GM12878 (cell line): ENCODE data around the gene S1PR2. TPM values are rescaled to one million over a fixed set of nuclear protein-coding genes. Genes with fewer than 3 reads are reported as not detected.

Experiments used
- BACH1 ChIP-seq: fragments of 450-650 bp; IDR thresholded peaks from 2 replicates; pipeline ENCODE4 v1.6.1; 2017; ENCODE audit warnings: mild to moderate bottlenecking, borderline replicate concordance
- CBFB ChIP-seq: IDR thresholded peaks from 2 replicates; pipeline ENCODE4 v1.6.1; 2016; ENCODE audit warnings: antibody characterized with exemption, low read depth
- CBX3 ChIP-seq: fragments of 200-600 bp; sonication (generic); IDR thresholded peaks from 2 replicates; pipeline ENCODE4 v1.6.1; 2016; ENCODE audit warnings: low read depth, borderline replicate concordance
- DPF2 ChIP-seq: fragments of 450-650 bp; IDR thresholded peaks from 2 replicates; pipeline ENCODE4 v1.6.1; 2017; ENCODE audit warnings: mild to moderate bottlenecking
- ESRRA ChIP-seq: IDR thresholded peaks from 2 replicates; pipeline ENCODE4 v1.6.1; 2012; ENCODE audit warnings: mild to moderate bottlenecking, low read length, improper control_type of control experiment
- FOS ChIP-seq: IDR thresholded peaks from 3 replicates; pipeline ENCODE4 v1.6.1; 2011; ENCODE audit warnings: borderline replicate concordance; ENCODE audit not compliant: insufficient read length; ENCODE audit errors: extremely low read depth
- HCFC1 ChIP-seq: fragments of 150-350 bp; IDR thresholded peaks from 2 replicates; pipeline ENCODE4 v1.6.1; 2014; ENCODE audit warnings: low read length
- HDAC2 ChIP-seq: fragments of 200-600 bp; sonication (generic); IDR thresholded peaks from 2 replicates; pipeline ENCODE4 v1.6.1; 2017
- IRF4 ChIP-seq: IDR thresholded peaks from 2 replicates; pipeline ENCODE4 v1.6.1; 2011; ENCODE audit warnings: low read depth, low read length
- LARP7 ChIP-seq: fragments of 450-650 bp; IDR thresholded peaks from 2 replicates; pipeline ENCODE4 v1.6.1; 2017; ENCODE audit warnings: mild to moderate bottlenecking
- MTA2 ChIP-seq: fragments of 450-650 bp; IDR thresholded peaks from 2 replicates; pipeline ENCODE4 v1.6.1; 2016; ENCODE audit warnings: low read depth, mild to moderate bottlenecking, moderate library complexity
- NBN ChIP-seq: fragments of 450-650 bp; IDR thresholded peaks from 2 replicates; pipeline ENCODE4 v1.6.1; 2016
- NR2C1 ChIP-seq: fragments of 450-650 bp; IDR thresholded peaks from 2 replicates; pipeline ENCODE4 v1.6.1; 2017; ENCODE audit warnings: antibody characterized with exemption, mild to moderate bottlenecking, moderate library complexity
- PML ChIP-seq: IDR thresholded peaks from 2 replicates; pipeline ENCODE4 v1.6.1; 2012; ENCODE audit warnings: low read length, inconsistent platforms
- POLR2A ChIP-seq: IDR thresholded peaks from 2 replicates; pipeline ENCODE4 v1.6.1; 2011; ENCODE audit warnings: low read depth, mild to moderate bottlenecking, low read length
- POLR2AphosphoS5 ChIP-seq: IDR thresholded peaks from 2 replicates; pipeline ENCODE4 v1.6.1; 2011; ENCODE audit warnings: mild to moderate bottlenecking, low read length, inconsistent platforms
- RB1 ChIP-seq: fragments of 450-650 bp; formaldehyde crosslinking; IDR thresholded peaks from 2 replicates; pipeline ENCODE4 v1.6.1; 2017; ENCODE audit warnings: mild to moderate bottlenecking, borderline replicate concordance
- RBBP5 ChIP-seq: fragments of 200-600 bp; sonication (generic); conservative IDR thresholded peaks from 2 replicates; pipeline ENCODE4 v1.6.1; 2016
- RELA ChIP-seq: fragments of 450-650 bp; IDR thresholded peaks from 2 replicates; pipeline ENCODE4 v1.8.0; 2014; ENCODE audit warnings: borderline replicate concordance; ENCODE audit not compliant: partially characterized antibody
- SIN3A ChIP-seq: IDR thresholded peaks from 2 replicates; pipeline ENCODE4 v1.6.1; 2012; ENCODE audit warnings: low read depth, low read length, improper control_type of control experiment
- SIX5 ChIP-seq: IDR thresholded peaks from 2 replicates; pipeline ENCODE4 v1.6.1; 2011; ENCODE audit warnings: mild to moderate bottlenecking, low read depth, low read length, moderate library complexity; ENCODE audit not compliant: severe bottlenecking
- SMARCA5 ChIP-seq: fragments of 450-650 bp; IDR thresholded peaks from 2 replicates; pipeline ENCODE4 v1.6.1; 2017; ENCODE audit warnings: mild to moderate bottlenecking
- SMC3 ChIP-seq: IDR thresholded peaks from 2 replicates; pipeline ENCODE4 v1.6.1; 2011; ENCODE audit warnings: low read length, improper control_type of control experiment, borderline replicate concordance
- SP1 ChIP-seq: IDR thresholded peaks from one replicate; pipeline ENCODE4 v1.6.1; 2011; ENCODE audit warnings: low read depth, low read length
- SPI1 ChIP-seq: IDR thresholded peaks from 2 replicates; pipeline ENCODE4 v1.6.1; 2011; ENCODE audit warnings: low read depth, mild to moderate bottlenecking, low read length, moderate library complexity, borderline replicate concordance; ENCODE audit not compliant: insufficient read depth
- SUPT20H ChIP-seq: IDR thresholded peaks from 2 replicates; pipeline ENCODE4 v1.6.1; 2011; ENCODE audit warnings: low read depth, mild to moderate bottlenecking, low read length, moderate library complexity, borderline replicate concordance; ENCODE audit not compliant: control insufficient read depth
- TCF3 ChIP-seq: IDR thresholded peaks from 2 replicates; pipeline ENCODE4 v1.6.1; 2012; ENCODE audit warnings: low read depth, mild to moderate bottlenecking, low read length, borderline replicate concordance; ENCODE audit not compliant: insufficient read depth
- ZNF24 ChIP-seq: fragments of 450-650 bp; IDR thresholded peaks from 2 replicates; pipeline ENCODE4 v1.6.1; 2017; ENCODE audit warnings: antibody characterized with exemption, mild to moderate bottlenecking
- polyA plus RNA-seq, 11 experiments: library from polyadenylated mRNA; depleted of rRNA in 4 of 11; unstranded in 6 of 11; stranded (reverse) in 5 of 11; fragments of >200 nt; fragmentation: Nextera tagmentation in 4 of 11; fragmentation: Illumina TruSeq in 1 of 11; extraction: Ambion mirVana in 4 of 11; extraction: Trizol in 1 of 11; gene quantifications; 1 replicate in 1 of 11; 2 replicates in 10 of 11; pipeline versions ENCODE4 v1.2.1 to v1.2.3, GENCODE V29; 2011 to 2016; ENCODE audit warnings: inconsistent platforms in 2 of 11, missing spikeins in 2 of 11, low read depth in 1 of 11
- total RNA-seq, 4 experiments: library from RNA; depleted of rRNA in 3 of 4; stranded (reverse); fragments of >200 nt in 3 of 4; fragmentation: Illumina TruSeq in 1 of 4; extraction: Trizol in 1 of 4; gene quantifications; 2 replicates each; pipeline versions ENCODE4 v1.2.1 to v1.2.3, GENCODE V29; 2013 to 2021
- TF ChIP-seq, protein P1 (sequence below): fragments of 450-650 bp; IDR thresholded peaks from 2 replicates; pipeline ENCODE4 v1.6.1; 2018; ENCODE audit warnings: borderline replicate concordance, mild to moderate bottlenecking; ENCODE audit not compliant: partially characterized antibody

Gene S1PR2
- total and polyA plus RNA-seq, 10 of the 15 experiments (the other 5 are each of a cell fraction or from before 2014, with no cell fraction given) = 4.9 to 26.8 (median 11.6) TPM

DNA sequence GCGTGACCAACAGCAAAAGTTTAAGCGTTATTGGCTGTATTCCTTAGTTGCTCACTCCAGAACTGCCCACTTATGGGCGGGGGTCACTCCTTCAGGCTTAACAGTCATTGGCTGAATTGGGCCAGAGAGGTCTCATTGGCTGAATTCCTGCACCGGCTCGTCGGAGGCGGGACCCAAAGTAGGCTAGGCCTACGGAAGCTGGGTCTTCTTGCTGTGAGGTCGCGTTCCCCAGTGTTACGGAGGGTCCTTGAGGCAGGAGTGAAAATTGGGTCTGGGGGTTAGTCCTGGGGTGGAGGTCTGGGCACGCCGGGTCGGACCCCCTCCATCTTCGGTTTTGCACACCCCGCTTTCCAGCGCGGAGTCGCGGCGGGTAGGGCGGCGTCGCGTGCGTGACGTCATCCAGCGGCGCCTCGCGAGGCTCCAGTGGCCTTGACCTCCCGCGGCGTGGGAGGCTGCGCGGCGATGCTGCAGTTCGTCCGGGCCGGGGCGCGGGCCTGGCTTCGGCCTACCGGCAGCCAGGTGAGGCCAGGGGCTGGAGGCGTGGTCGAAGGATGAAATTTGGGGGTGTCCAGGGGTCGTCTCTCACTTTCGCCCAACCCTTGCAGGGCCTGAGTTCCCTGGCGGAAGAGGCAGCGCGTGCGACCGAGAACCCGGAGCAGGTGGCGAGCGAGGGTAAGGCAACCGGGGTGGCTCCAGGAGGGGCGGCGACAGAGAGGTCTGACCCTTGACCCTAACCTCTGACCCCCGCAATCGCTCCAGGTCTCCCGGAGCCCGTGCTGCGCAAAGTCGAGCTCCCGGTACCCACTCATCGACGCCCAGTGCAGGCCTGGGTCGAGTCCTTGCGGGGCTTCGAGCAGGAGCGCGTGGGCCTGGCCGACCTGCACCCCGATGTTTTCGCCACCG lies 20.9 kb upstream of the S1PR2 start, which contains the start of gene MRPL4 (continued):
- peak; percentile 92 for TF ChIP-seq SP1
- 0 out of 2 replicates have a peak, but pooled peaks have one; percentile 43 for TF ChIP-seq MTA2
- TF ChIP-seq TCF3 = 0 out of 2 replicates have a peak, but pooled peaks have one; percentile 73
- peak; percentile 80; the same call in 1 of the 2 replicates for TF ChIP-seq LARP7
- peak; percentile 74; the same call in 1 of the 2 replicates for TF ChIP-seq PML
- peak; percentile 21; the same call in 1 of the 2 replicates for TF ChIP-seq IRF4
- peak; percentile 72 for TF ChIP-seq SMARCA5
- TF ChIP-seq POLR2A = peak; percentile 99
- TF ChIP-seq FOS = peak; percentile 72
- TF ChIP-seq HDAC2 = no peak
- TF ChIP-seq HCFC1 = peak; percentile 83
- peak; percentile 99 for TF ChIP-seq NBN
- no peak for TF ChIP-seq SUPT20H
- no peak for TF ChIP-seq SPI1
- peak; percentile 78; the same call in 1 of the 2 replicates for TF ChIP-seq RB1
- peak; percentile 91 for TF ChIP-seq BACH1
- TF ChIP-seq SIN3A = peak; percentile 95
- TF ChIP-seq, protein P1, sequence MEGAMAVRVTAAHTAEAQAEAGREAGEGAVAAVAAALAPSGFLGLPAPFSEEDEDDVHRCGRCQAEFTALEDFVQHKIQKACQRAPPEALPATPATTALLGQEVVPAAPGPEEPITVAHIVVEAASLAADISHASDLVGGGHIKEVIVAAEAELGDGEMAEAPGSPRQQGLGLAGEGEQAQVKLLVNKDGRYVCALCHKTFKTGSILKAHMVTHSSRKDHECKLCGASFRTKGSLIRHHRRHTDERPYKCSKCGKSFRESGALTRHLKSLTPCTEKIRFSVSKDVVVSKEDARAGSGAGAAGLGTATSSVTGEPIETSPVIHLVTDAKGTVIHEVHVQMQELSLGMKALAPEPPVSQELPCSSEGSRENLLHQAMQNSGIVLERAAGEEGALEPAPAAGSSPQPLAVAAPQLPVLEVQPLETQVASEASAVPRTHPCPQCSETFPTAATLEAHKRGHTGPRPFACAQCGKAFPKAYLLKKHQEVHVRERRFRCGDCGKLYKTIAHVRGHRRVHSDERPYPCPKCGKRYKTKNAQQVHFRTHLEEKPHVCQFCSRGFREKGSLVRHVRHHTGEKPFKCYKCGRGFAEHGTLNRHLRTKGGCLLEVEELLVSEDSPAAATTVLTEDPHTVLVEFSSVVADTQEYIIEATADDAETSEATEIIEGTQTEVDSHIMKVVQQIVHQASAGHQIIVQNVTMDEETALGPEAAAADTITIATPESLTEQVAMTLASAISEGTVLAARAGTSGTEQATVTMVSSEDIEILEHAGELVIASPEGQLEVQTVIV = peak; percentile 43
- TF ChIP-seq NR2C1 = peak; percentile 94
- TF ChIP-seq CBX3 = no peak
- peak; percentile 46 for TF ChIP-seq SIX5
- 0 out of 2 replicates have a peak, but pooled peaks have one; percentile 43 for TF ChIP-seq RBBP5
- TF ChIP-seq CBFB = peak; percentile 18; the same call in 1 of the 2 replicates
- peak; percentile 92 for TF ChIP-seq RELA
- peak; percentile 83 for TF ChIP-seq POLR2AphosphoS5
- peak; percentile 79 for TF ChIP-seq DPF2
- no peak for TF ChIP-seq SMC3
- TF ChIP-seq ESRRA = peak; percentile 90
- 0 out of 2 replicates have a peak, but pooled peaks have one; percentile 21 for TF ChIP-seq ZNF24
- TF ChIP-seq, all 136 proteins: peak for 64
